VCaP (cell line): Measurements from ENCODE around the gene METRNL.
"Not testable (repeated sequence)": the region's sequence is repeated elsewhere in the genome, so short reads cannot be mapped to it uniquely, and the experiment has no call there.

ENCODE experiments used
- H3K27ac ChIP-seq: fragments of 450-650 bp; 2 replicates; pipeline ENCODE4 v1.5.1; 2017
- TF ChIP-seq, protein P1 (sequence below): fragments of 450-650 bp; conservative IDR thresholded peaks from 2 replicates; pipeline ENCODE4 v1.5.1; 2017; ENCODE audit warnings: mild to moderate bottlenecking, moderate library complexity

METRNL gene

DNA sequence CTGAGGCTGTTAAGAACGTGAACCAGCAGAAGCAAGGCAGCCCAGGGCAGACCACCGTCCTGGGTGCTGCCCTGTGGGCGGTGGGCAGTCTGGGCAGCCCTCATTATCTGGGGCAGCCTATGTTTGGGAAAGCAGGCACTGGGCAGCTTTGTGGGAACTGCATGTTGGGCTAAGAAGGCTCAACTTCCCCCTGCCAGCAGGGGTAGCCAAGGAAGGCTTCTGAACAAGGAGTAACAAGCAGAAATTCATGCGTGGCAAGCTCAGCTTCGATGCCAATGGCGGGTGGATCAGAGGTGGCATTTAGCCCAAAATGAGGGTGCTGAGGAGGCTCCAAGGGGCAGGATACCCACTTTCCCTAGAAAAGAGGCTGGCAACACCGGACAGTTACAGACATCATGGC, 42.7 kb upstream of the METRNL start:
- TF ChIP-seq, protein P1, sequence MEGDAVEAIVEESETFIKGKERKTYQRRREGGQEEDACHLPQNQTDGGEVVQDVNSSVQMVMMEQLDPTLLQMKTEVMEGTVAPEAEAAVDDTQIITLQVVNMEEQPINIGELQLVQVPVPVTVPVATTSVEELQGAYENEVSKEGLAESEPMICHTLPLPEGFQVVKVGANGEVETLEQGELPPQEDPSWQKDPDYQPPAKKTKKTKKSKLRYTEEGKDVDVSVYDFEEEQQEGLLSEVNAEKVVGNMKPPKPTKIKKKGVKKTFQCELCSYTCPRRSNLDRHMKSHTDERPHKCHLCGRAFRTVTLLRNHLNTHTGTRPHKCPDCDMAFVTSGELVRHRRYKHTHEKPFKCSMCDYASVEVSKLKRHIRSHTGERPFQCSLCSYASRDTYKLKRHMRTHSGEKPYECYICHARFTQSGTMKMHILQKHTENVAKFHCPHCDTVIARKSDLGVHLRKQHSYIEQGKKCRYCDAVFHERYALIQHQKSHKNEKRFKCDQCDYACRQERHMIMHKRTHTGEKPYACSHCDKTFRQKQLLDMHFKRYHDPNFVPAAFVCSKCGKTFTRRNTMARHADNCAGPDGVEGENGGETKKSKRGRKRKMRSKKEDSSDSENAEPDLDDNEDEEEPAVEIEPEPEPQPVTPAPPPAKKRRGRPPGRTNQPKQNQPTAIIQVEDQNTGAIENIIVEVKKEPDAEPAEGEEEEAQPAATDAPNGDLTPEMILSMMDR = no peak
- no peak overlapping the region for H3K27ac ChIP-seq

DNA sequence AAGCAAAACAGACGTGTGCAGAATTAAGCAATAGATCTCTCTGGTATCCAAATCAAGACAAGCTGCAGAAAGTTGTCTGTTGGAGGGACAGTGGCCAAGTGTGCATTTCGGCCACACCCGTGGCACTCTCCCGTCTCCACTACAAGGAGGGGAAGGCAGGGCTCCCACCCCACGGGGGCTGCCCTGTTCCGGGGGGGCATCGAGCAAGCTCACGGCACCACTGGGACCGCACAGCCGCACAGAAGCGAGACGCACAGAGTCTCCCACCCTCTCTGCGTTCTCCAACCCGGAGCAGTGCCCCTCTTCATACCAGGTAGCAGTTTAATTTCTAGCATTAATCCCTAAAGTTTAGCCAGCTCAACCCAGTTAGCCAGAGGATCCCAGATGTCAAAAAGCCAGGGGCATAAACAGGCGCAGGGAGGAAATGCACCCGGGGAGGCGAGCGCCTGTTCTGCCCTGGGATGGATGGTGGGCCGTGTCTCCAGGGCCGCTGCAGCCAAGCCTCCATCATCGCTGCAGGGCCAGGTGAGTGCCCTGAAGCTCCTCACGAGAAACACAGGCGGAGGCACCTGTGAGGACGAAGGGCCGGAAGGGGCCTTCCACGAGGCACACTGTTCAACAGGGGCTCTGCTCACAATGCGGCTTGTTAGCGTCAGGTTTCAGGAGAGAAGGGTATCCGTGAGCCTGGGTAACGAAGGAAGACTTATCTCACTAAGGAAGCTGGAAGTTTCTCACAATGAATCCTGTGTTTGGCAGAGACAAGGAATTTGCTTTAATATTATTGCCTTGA, 42.1 kb upstream of the METRNL start:
- TF ChIP-seq, protein P1 = no peak
- H3K27ac ChIP-seq = no peak overlapping the region

DNA sequence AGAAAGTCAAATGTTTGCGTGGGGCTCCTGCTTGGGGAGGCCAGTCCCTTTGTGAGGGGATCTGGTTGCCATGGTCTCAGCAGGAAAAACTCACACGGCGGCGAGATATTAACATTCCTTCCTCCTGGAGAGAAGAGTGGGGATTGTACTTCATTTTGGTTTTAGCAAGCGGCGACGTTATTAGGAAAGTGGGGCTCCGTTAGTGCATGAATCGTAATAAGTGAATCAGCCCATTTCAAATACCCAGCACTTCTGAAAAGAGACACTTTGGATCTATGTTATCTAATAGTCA, 41.6 kb upstream of the METRNL start:
- TF ChIP-seq, protein P1 = no peak
- H3K27ac ChIP-seq = no peak overlapping the region

DNA sequence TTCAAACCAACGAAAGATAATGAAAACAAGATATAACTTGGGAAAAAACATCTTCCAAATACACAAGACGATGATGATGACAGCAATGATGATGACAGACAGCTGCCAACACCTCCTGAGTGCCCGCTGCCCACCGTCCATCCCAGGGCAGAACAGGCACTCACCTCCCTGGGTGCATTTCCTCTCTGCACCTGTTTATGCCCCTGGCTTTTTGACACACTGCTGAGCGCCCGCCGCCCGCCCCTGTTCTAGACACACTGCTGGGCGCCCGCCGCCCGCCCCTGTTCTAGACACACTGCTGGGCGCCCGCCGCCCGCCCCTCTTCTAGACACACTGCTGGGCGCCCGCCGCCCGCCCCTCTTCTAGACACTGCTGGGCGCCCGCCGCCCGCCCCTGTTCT, 40.4 kb upstream of the METRNL start:
- H3K27ac ChIP-seq = not testable (repeated sequence)

DNA sequence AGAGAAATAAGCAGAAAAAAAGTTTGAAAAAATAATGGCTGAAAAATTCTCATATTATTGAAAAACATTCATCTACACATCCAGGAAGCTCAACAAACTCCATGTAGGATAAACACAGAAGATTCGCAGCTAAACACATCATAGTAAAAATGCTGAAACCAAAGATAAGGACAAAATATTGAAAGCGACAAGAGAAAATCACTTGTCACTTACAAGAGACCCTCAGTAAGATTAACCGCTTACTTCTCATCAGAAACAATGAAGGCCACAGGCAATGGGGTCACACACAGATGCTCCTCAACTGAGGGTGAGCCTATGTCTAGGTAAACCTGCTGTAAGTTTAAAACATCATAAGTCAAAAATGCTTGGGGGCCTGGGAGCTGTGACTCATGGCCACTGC, 38.1 kb upstream of the METRNL start:
- TF ChIP-seq, protein P1 = no peak
- H3K27ac ChIP-seq = no peak overlapping the region

DNA sequence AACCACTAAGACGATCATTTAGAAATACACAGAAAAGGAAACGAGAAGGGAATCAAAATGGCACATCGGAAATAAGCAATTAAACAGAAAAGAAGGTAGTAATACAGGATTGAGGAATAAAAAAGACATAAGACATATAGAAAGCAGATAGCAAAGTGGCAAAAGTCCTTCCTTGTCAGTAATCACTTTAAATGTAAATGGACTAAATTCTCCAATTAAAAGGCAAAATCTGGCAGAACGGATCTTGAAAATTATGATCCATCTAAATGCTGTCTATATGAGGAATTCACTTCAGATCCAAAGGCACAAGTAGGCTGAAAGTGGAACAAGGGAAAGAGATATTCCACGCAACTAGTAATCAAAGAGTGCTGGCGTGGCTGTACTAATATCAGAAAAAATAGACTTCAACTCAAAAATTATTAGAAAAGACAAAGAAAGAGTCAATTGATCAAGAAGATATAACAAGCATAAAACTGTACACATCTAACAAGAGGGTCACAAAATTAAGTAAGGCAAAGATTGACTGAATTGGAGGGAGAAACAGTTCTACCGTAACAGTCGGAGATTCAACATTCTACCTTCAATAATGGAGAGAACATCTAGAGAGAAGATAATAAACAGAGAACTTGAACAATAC, 36.8 kb upstream of the METRNL start:
- no peak overlapping the region for H3K27ac ChIP-seq
- TF ChIP-seq, protein P1 = no peak

DNA sequence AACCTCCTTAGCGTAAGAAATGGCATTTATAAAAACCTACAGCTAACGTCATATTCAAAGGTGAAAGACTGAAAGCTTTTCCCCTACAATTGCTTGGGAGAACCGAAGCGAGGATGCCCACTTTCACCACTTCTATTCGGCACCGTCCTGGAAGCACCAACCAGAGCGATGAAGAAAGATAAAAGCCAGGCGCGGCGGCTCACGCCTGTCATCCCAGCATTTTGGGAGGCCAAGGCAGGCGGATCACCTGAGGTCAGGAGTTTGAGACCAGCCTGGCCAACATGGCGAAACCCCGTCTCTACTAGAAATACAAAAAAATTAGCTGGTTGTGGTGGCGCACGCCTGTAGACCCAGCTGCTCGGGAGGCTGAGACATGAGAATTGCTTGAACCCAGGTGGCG, 34.9 kb upstream of the METRNL start:
- H3K27ac ChIP-seq = not testable (repeated sequence)

DNA sequence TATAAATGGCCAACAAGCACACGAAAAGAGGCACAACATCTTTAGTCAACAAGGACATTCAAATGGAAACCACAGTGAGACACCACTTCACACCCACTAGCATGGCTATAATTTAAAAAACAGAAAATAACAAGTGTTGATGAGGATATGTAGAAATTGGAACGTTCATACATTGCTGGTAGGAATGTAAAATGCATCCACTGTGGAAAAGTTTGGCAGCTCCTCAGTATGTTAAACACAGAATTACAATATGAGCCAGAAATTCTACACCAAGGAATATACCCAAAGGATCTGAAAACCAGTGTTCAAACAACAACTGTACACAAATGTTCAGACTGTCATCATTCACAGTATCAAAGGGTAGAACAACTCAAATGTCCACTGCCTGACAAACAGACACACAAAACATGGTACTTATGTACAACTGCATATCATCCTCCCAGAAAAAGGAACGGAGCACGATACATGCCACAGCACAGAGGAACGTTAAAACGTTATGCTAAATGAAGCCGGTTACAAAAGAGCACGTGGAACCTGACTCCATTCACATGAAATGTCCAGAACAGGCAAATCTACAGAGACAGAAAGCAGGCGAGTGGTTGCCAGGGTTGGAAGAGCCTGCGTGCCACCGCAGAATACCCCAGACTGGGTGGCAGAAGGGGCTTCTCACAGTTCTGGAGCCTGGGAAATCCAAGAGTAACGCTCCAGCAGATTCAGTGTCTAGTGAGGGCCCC, 32.8 kb upstream of the METRNL start:
- TF ChIP-seq, protein P1 = no peak
- peak overlapping the region; percentile 29; the same call in 1 of the 2 replicates for H3K27ac ChIP-seq
